ENCODE results near the gene PPDPF. TPM values are rescaled to one million over a fixed set of nuclear protein-coding genes. Genes with fewer than 3 reads are reported as not detected.

PPDPF gene
- total RNA-seq, 4 donors from 2014 or later = 151 to 352 (median 299) TPM

DNA sequence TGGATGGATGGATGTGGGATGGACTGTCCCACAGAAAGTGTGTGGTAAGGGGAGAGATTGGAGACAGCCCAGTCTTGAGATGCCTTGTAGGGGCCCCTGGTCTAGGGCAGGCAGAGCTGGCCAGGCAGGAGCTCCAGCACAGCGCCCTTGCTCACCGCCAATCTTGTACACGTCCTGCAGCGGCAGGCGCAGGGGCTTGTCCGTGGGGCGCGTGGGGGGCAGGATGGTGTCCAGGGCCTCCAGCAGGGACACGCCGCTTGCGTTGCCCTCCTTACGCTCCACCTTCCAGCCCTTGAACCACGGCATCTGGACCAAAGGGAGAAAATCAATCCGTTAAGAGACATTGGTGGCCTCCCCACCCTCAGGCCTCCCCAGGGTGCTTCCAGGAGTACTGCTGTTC lies 27.6 kb upstream of the PPDPF start:
- no peak for DNase-seq (ENCODE audit: low spot score in 2 of 2)
- TF ChIP-seq POLR2AphosphoS5 (IDR thresholded peaks at IDR 0.05) (no peak), EP300 (IDR thresholded peaks at IDR 0.05) (no peak), POLR2A (IDR thresholded peaks at IDR 0.05) (no peak)
- TF ChIP-seq, protein P1, sequence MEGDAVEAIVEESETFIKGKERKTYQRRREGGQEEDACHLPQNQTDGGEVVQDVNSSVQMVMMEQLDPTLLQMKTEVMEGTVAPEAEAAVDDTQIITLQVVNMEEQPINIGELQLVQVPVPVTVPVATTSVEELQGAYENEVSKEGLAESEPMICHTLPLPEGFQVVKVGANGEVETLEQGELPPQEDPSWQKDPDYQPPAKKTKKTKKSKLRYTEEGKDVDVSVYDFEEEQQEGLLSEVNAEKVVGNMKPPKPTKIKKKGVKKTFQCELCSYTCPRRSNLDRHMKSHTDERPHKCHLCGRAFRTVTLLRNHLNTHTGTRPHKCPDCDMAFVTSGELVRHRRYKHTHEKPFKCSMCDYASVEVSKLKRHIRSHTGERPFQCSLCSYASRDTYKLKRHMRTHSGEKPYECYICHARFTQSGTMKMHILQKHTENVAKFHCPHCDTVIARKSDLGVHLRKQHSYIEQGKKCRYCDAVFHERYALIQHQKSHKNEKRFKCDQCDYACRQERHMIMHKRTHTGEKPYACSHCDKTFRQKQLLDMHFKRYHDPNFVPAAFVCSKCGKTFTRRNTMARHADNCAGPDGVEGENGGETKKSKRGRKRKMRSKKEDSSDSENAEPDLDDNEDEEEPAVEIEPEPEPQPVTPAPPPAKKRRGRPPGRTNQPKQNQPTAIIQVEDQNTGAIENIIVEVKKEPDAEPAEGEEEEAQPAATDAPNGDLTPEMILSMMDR (IDR thresholded peaks at IDR 0.05) = no peak
- H3K9me3 ChIP-seq = no peaks in the 10 kb centered on the region
- H3K27me3 ChIP-seq = peaks cover 70% of the 10 kb centered on the region
- no peaks in the 10 kb centered on the region for H3K36me3 ChIP-seq
- 91% methylated on average over 14 of the region's 14 CpGs for WGBS
- no peak overlapping the region for H3K4me3 ChIP-seq
- H3K4me1 ChIP-seq = peaks cover 21% of the 10 kb centered on the region
- no peak overlapping the region for H3K27ac ChIP-seq

DNA sequence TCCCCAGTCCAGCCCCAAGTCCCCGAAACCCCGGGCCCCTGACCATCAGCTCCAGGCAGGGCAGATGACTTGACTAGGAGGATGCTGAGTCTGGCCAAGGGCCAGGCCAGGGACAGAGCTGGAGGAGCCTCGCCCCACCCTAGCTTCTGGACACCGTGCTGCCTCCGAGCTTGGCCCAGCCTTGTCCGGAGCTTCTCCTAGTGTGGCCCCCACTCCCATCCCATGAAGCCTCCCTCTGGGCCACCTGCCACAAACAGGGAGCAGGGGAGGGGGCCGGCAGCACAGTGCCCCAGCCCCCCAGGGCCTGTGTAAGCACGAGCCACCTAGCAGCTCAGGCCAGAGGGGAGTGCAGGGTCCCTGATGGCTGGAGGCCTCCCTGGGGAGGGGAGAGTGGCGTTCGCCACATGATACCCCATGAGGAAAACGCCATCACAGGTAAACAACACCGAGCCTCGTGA lies 27.0 kb upstream of the PPDPF start:
- peaks cover 24% of the 10 kb centered on the region for H3K4me1 ChIP-seq
- TF ChIP-seq, protein P1 (IDR thresholded peaks at IDR 0.05) = no peak
- TF ChIP-seq POLR2AphosphoS5 (IDR thresholded peaks at IDR 0.05) (no peak), POLR2A (IDR thresholded peaks at IDR 0.05) (no peak), EP300 (IDR thresholded peaks at IDR 0.05) (no peak)
- H3K36me3 ChIP-seq = no peaks in the 10 kb centered on the region
- no peak overlapping the region for H3K4me3 ChIP-seq
- WGBS = 48% methylated on average over 6 of the region's 13 CpGs
- peaks cover 70% of the 10 kb centered on the region for H3K27me3 ChIP-seq
- no peak for DNase-seq (ENCODE audit: low spot score in 2 of 2)
- H3K9me3 ChIP-seq = no peaks in the 10 kb centered on the region
- no peak overlapping the region for H3K27ac ChIP-seq

- H3K4me3 ChIP-seq = no peak overlapping the region
- H3K9me3 ChIP-seq = no peaks in the 10 kb centered on the region
- H3K27ac ChIP-seq = no peak overlapping the region
- H3K4me1 ChIP-seq = peaks cover 28% of the 10 kb centered on the region
- TF ChIP-seq, protein P1 (IDR thresholded peaks at IDR 0.05) = no peak
- TF ChIP-seq EP300 (IDR thresholded peaks at IDR 0.05) (no peak), POLR2A (IDR thresholded peaks at IDR 0.05) (no peak), POLR2AphosphoS5 (IDR thresholded peaks at IDR 0.05) (no peak)
- no peaks in the 10 kb centered on the region for H3K36me3 ChIP-seq
- no CpG with 5 or more reads among the region's 7 CpGs for WGBS
- H3K27me3 ChIP-seq = peaks cover 70% of the 10 kb centered on the region
- DNase-seq (ENCODE audit: low spot score in 2 of 2) = no peak
Observed at GRCh38 chr20:63494084-63494419, 26.5 kb upstream of the PPDPF start.

DNA sequence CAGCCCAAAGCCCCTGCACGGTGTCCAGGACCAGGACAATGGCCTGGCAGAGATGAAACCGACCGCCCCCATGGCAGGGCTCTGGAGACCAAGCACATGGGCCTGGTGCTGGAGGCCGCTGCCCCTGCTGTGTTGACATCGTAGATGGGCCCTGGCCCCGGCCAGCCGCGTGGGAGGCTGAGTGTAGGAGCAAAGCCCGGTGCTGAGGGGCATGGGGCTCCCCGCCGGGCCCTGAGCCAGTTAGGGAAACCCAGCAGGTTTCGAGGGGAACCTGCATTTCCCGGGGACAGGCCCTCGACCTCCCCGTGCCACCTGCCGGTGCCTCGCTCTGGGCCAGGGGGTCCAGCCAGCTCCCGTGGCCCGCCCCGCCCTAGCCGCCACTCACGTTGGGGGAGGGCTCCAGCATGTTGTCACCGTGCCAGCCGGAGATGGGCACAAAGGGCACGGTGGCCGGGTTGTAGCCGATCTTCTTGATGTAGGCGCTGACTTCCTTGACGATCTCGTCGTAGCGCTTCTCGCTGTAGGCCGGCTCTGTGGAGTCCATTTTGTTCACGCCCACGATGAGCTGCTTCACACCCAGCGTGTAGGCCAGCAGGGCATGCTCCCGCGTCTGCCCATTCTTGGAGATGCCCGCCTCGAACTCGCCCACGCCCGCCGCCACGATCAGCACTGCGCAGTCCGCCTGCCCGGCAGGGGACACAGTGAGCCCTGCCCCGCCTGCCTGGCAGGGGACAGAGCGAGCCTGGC lies 26.0 kb upstream of the PPDPF start:
- Histone ChIP-seq H3K27ac (no peak overlapping the region), H3K27me3 (peaks cover 70% of the 10 kb centered on the region), H3K4me1 (peaks cover 34% of the 10 kb centered on the region), H3K36me3 (no peaks in the 10 kb centered on the region), H3K9me3 (no peaks in the 10 kb centered on the region), H3K4me3 (no peak overlapping the region)
- TF ChIP-seq EP300 (IDR thresholded peaks at IDR 0.05) = no peak
- no peak for TF ChIP-seq POLR2A (IDR thresholded peaks at IDR 0.05)
- 85% methylated on average over 28 of the region's 51 CpGs for WGBS
- no peak for DNase-seq (ENCODE audit: low spot score in 2 of 2)

DNA sequence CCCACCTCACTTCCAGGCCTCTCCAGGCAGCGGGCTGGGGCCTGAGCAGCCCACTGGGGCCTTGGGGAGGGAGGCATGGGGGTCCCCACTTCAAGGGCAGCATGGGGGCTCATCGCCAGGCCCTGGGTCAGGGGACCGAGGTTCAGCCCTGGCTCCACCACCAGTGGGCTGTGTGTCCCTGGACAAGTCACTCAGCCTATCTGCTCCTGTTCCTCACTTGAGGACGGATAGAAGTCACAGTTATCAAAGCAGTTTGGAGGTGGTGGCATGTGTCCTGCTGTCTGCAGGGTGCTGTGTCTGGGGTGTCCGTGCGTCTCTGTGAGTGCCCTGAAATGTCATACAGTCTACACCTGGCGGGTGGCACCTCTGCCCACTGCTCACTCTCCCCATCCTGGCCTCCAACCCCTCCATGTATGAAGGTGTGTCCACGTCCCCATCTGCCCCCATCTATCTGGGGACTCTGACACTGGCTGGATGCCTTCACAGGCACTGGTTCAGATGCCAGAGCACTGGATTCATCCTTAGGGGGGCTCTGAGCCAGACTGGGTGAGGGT lies 25.3 kb upstream of the PPDPF start:
- 50% methylated on average over 1 of the region's 8 CpGs for WGBS
- Histone ChIP-seq H3K9me3 (no peaks in the 10 kb centered on the region), H3K36me3 (no peaks in the 10 kb centered on the region), H3K4me3 (no peak overlapping the region), H3K27ac (no peak overlapping the region), H3K27me3 (peaks cover 70% of the 10 kb centered on the region), H3K4me1 (peaks cover 36% of the 10 kb centered on the region)
- TF ChIP-seq, protein P1 (IDR thresholded peaks at IDR 0.05) = no peak
- no peak for TF ChIP-seq EP300 (IDR thresholded peaks at IDR 0.05)
- no peak for TF ChIP-seq POLR2A (IDR thresholded peaks at IDR 0.05)
- TF ChIP-seq POLR2AphosphoS5 (IDR thresholded peaks at IDR 0.05) = no peak
- no peak for DNase-seq (ENCODE audit: low spot score in 2 of 2)

Data from suprapubic skin (tissue), 4 donors.